Kidney (tissue), 14 donors: ENCODE measurements around the gene CKS1B. TPM values are rescaled to one million over a fixed set of nuclear protein-coding genes. Genes with fewer than 3 reads are reported as not detected.

Experiments
- DNase-seq, 5 donors: peaks; one replicate each; pipeline ENCODE4 v3.0.0-alpha.2; 2013 to 2020
- FAIRE-seq: peaks from 2 replicates; lab custom pipeline; 2012; peaks lifted over from hg19 to GRCh38; lab: Jason Lieb, UNC
- H3K27ac ChIP-seq, 2 donors: one replicate each; pipeline ENCODE4 v1.7.0; 2013; ENCODE audit warnings: low read depth in 2 of 2, low read length in 2 of 2, inconsistent platforms in 1 of 2
- H3K27me3 ChIP-seq: one replicate; pipeline ENCODE4 v1.7.1; 2013; ENCODE audit warnings: low read length, inconsistent platforms; ENCODE audit not compliant: control insufficient read depth, insufficient read depth
- H3K36me3 ChIP-seq, 3 donors: one replicate each; pipeline versions ENCODE4 v1.7.0 to v1.7.1; 2013; ENCODE audit warnings: low read length in 3 of 3, control low read depth in 1 of 3, inconsistent platforms in 1 of 3; ENCODE audit not compliant: insufficient read depth in 3 of 3, control insufficient read depth in 2 of 3
- H3K4me1 ChIP-seq, 3 donors: one replicate each; pipeline versions ENCODE4 v1.7.0 to v1.7.1; 2013; ENCODE audit warnings: low read length in 3 of 3, inconsistent platforms in 1 of 3, low read depth in 1 of 3; ENCODE audit not compliant: control insufficient read depth in 2 of 3, insufficient read depth in 2 of 3
- H3K4me3 ChIP-seq, 3 donors: one replicate each; pipeline versions ENCODE4 v1.7.0 to v1.8.1; 2013; ENCODE audit warnings: low read length in 3 of 3, control low read depth in 1 of 3, inconsistent platforms in 1 of 3
- H3K9ac ChIP-seq, 3 donors: one replicate each; pipeline versions ENCODE4 v1.7.0 to v1.7.1; 2013; ENCODE audit warnings: low read length in 3 of 3, control low read depth in 1 of 3, inconsistent platforms in 1 of 3
- H3K9me3 ChIP-seq, 3 donors: one replicate each; pipeline versions ENCODE4 v1.7.0 to v1.7.1; 2013; ENCODE audit warnings: low read length in 3 of 3, control low read depth in 1 of 3, inconsistent platforms in 1 of 3; ENCODE audit not compliant: control insufficient read depth in 2 of 3, insufficient read depth in 1 of 3
- intact Hi-C: fragments of 100-400 bp; cut with DNase I; formaldehyde crosslinking; loops from one replicate; pipeline ENCODE4 v1.11.1; 2022
- polyA plus RNA-seq: library from polyadenylated mRNA; stranded (reverse); fragments of 350-450 nt; fragmentation: Illumina TruSeq; extraction: RNeasy Lipid Tissue Mini Kit (QIAGEN cat#74804); gene quantifications from one replicate; pipeline ENCODE4 v1.2.3, GENCODE V29; 2014; ENCODE audit warnings: low read depth, low replicate concordance; ENCODE audit not compliant: insufficient read depth
- total RNA-seq: library from RNA; stranded (reverse); fragmentation: NEBNext Ultra II Directional; extraction: Animal tissue kit (Norgen Biotek cat#: 25700); gene quantifications from one replicate; pipeline ENCODE4 v1.2.1, GENCODE V29; 2021
- TF ChIP-seq, protein P1 (sequence below): IDR thresholded peaks from 3 replicates; pipeline ENCODE4 v1.5.1; 2012; ENCODE audit warnings: mild to moderate bottlenecking, moderate library complexity, borderline replicate concordance; ENCODE audit not compliant: insufficient read depth; ENCODE audit errors: extremely low read depth
- donor health status: control.
- donor health status: control.
- donor health status: control.
- donor health status: control.
- donor health status: control.
- donor health status: DM: yes; HTN: yes; CAD: no.
- donor health status: Normal renal cell carcinoma (clear cell type).

Gene CKS1B
- total and polyA plus RNA-seq, 2 donors from 2014 or later = 23.1 to 43.1 TPM

DNA sequence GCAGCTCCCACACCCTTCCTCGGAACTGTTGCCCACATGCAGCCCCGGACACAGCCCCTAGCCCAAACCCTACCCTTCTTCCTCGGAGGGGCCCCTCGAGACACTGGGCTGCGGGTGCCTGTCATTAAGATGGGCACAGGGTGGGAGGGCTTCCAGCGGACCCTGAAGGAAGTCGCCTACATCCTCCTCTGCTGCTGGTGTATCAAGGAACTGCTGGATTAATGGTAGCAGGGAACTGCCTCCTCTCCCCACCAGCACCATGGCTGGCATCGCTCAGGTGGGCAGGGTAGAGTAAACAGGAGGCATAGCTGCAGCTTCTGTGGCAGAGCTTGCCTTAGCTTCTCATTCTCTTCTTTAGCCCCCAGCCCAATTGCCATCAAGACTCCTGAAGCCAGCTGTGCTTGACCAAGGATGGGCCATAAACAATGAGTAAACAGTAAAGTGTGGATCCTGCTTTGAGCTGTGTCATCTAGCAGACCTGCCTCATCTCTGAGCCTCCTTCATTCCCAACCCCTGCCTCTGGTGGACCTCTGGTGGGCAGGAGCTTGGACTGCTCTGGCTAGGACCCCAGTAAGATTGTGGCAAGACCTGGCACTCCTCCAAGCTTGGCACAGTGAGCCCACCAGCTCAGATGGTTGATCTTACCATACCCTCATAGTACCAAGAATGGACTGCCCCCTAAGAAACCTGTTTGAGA lies 19.2 kb downstream of the CKS1B start, which contains the start of gene LENEP:
Gene LENEP (plus strand): TSS at position 15 of the 697 bp plus-strand sequence. CDS start 22 bp downstream, at position 37.
- DNase-seq (peak in 1 of 5 donors; percentile 54), FAIRE-seq (no peak)
- peaks cover 0 to 2% (median 0%) of the 10 kb centered on the region in 3 donors for H3K36me3 ChIP-seq
- no peak within 1 kb of the TSS for H3K4me3 ChIP-seq
- TF ChIP-seq, protein P1, sequence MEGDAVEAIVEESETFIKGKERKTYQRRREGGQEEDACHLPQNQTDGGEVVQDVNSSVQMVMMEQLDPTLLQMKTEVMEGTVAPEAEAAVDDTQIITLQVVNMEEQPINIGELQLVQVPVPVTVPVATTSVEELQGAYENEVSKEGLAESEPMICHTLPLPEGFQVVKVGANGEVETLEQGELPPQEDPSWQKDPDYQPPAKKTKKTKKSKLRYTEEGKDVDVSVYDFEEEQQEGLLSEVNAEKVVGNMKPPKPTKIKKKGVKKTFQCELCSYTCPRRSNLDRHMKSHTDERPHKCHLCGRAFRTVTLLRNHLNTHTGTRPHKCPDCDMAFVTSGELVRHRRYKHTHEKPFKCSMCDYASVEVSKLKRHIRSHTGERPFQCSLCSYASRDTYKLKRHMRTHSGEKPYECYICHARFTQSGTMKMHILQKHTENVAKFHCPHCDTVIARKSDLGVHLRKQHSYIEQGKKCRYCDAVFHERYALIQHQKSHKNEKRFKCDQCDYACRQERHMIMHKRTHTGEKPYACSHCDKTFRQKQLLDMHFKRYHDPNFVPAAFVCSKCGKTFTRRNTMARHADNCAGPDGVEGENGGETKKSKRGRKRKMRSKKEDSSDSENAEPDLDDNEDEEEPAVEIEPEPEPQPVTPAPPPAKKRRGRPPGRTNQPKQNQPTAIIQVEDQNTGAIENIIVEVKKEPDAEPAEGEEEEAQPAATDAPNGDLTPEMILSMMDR = no peak
- H3K4me1 ChIP-seq = no peaks in the 10 kb centered on the region
- no peak within 1 kb of the TSS for H3K27ac ChIP-seq
- no peaks in the 10 kb centered on the region for H3K27me3 ChIP-seq
- no peak within 1 kb of the TSS for H3K9ac ChIP-seq
- intact Hi-C loops = no loop called here
- H3K9me3 ChIP-seq = no peaks in the 10 kb centered on the region

DNA sequence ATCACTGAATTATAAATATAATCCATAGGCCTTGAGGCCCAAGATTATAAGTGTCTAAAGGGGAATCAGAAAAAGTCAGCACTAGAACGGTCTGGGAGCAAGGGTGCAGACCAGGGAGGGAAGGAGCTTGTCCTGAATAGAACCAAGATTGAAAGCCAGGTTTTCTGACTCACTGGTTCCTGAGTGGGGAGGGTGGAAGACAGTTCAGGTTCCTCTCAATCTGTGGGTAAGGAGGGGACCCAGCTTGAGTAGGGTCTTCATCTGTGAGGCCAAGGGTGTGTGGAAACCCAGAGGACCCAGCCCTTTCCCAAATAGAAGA lies 19.7 kb downstream of the CKS1B start:
- Histone ChIP-seq H3K4me1 (peaks cover 0 to 3% (median 0%) of the 10 kb centered on the region in 3 donors), H3K27ac (no peak overlapping the region), H3K36me3 (peaks cover 0 to 2% (median 0%) of the 10 kb centered on the region in 3 donors), H3K9me3 (no peaks in the 10 kb centered on the region), H3K9ac (no peak overlapping the region), H3K27me3 (no peaks in the 10 kb centered on the region), H3K4me3 (no peak overlapping the region)
- DNase-seq (no peak), FAIRE-seq (no peak)
- intact Hi-C loops = no loop called here
- TF ChIP-seq, protein P1 = no peak

DNA sequence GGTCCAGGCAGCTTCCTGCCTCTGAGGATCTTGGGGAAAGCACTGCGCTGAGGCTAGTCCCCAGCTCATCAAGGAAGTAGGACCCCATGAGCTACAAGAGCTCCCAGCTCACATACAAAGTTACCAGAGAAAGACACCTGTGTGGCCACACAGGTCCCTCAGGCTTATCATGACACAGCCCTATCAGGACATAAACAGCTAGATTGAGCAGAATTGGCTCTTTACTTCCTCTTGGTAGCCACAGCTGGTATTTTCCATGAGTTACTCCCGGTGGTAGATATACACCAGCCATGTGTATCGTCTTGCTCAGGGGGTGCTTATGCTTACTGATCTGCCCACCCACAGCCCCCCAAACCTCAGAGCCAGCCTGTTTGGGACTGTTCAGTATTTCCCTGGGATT lies 20.1 kb downstream of the CKS1B start:
- Histone ChIP-seq H3K4me1 (peaks cover 0 to 4% (median 1%) of the 10 kb centered on the region in 3 donors), H3K36me3 (peaks cover 0 to 2% (median 0%) of the 10 kb centered on the region in 3 donors), H3K9me3 (no peaks in the 10 kb centered on the region), H3K9ac (no peak overlapping the region), H3K27me3 (no peaks in the 10 kb centered on the region), H3K27ac (no peak overlapping the region), H3K4me3 (no peak overlapping the region)
- TF ChIP-seq, protein P1 = no peak
- DNase-seq (peak in 1 of 5 donors; percentile 22), FAIRE-seq (no peak)
- intact Hi-C loops = no loop called here
